ENCODE data around the gene TESPA1.

Gene TESPA1

GRCh38 chr12:54977155-54977554 lies 7.4 kb downstream of the TESPA1 start:
- in situ Hi-C loops (cut with HindIII; ENCODE audit: low pct_unique_long_range_greater_than_20kb, low sequenced_read_pairs): no loop called here
- DNase-seq (ENCODE audit: low read depth in 1 of 2, low spot score in 1 of 2): no peak

GRCh38 chr12:54975875-54976274 lies 8.7 kb downstream of the TESPA1 start:
- DNase-seq (ENCODE audit: low read depth in 1 of 2, low spot score in 1 of 2): no peak
- in situ Hi-C loops (cut with HindIII; ENCODE audit: low pct_unique_long_range_greater_than_20kb, low sequenced_read_pairs): no loop called here
- TF ChIP-seq JUND (IDR thresholded peaks at IDR 0.05; ENCODE audit: low read depth): no peak

More at GRCh38 chr12:54977155-54977554, 7.4 kb downstream of the TESPA1 start:
- TF ChIP-seq JUND (IDR thresholded peaks at IDR 0.05; ENCODE audit: low read depth): no peak

- TF ChIP-seq JUND (IDR thresholded peaks at IDR 0.05; ENCODE audit: low read depth): no peak
- no peak for DNase-seq (ENCODE audit: low read depth in 1 of 2, low spot score in 1 of 2)
- in situ Hi-C loops (cut with HindIII; ENCODE audit: low pct_unique_long_range_greater_than_20kb, low sequenced_read_pairs): no loop called here
Observed at GRCh38 chr12:54975272-54975671, 9.3 kb downstream of the TESPA1 start.

- no peak for TF ChIP-seq JUND (IDR thresholded peaks at IDR 0.05; ENCODE audit: low read depth)
- no peak for DNase-seq (ENCODE audit: low read depth in 1 of 2, low spot score in 1 of 2)
- in situ Hi-C loops (cut with HindIII; ENCODE audit: low pct_unique_long_range_greater_than_20kb, low sequenced_read_pairs): no loop called here
Observed at GRCh38 chr12:54974279-54974678, 10.3 kb downstream of the TESPA1 start.

- no peak for TF ChIP-seq JUND (IDR thresholded peaks at IDR 0.05; ENCODE audit: low read depth)
- in situ Hi-C loops (cut with HindIII; ENCODE audit: low pct_unique_long_range_greater_than_20kb, low sequenced_read_pairs): no loop called here
- no peak for DNase-seq (ENCODE audit: low read depth in 1 of 2, low spot score in 1 of 2)
Observed at GRCh38 chr12:54973556-54973955, 11.0 kb downstream of the TESPA1 start.

GRCh38 chr12:54970741-54971140 lies 13.8 kb downstream of the TESPA1 start:
- in situ Hi-C loops (cut with HindIII; ENCODE audit: low pct_unique_long_range_greater_than_20kb, low sequenced_read_pairs): no loop called here
- no peak for DNase-seq (ENCODE audit: low read depth in 1 of 2, low spot score in 1 of 2)
- TF ChIP-seq JUND (IDR thresholded peaks at IDR 0.05; ENCODE audit: low read depth): no peak

GRCh38 chr12:54968181-54968730 lies 16.3 kb downstream of the TESPA1 start:
- no peak for TF ChIP-seq JUND (IDR thresholded peaks at IDR 0.05; ENCODE audit: low read depth)
- in situ Hi-C loops (cut with HindIII; ENCODE audit: low pct_unique_long_range_greater_than_20kb, low sequenced_read_pairs): no loop called here
- DNase-seq (ENCODE audit: low read depth in 1 of 2, low spot score in 1 of 2): no peak

- DNase-seq (ENCODE audit: low read depth in 1 of 2, low spot score in 1 of 2): no peak
- in situ Hi-C loops (cut with HindIII; ENCODE audit: low pct_unique_long_range_greater_than_20kb, low sequenced_read_pairs): no loop called here
- no peak for TF ChIP-seq JUND (IDR thresholded peaks at IDR 0.05; ENCODE audit: low read depth)
Observed at GRCh38 chr12:54967461-54967860, 17.1 kb downstream of the TESPA1 start.

- in situ Hi-C loops (cut with HindIII; ENCODE audit: low pct_unique_long_range_greater_than_20kb, low sequenced_read_pairs): no loop called here
- no peak for TF ChIP-seq JUND (IDR thresholded peaks at IDR 0.05; ENCODE audit: low read depth)
- no peak for DNase-seq (ENCODE audit: low read depth in 1 of 2, low spot score in 1 of 2)
Observed at GRCh38 chr12:54961190-54961589, 23.4 kb downstream of the TESPA1 start.

GRCh38 chr12:54959291-54960018 lies 25.1 kb downstream of the TESPA1 start:
- in situ Hi-C loops (cut with HindIII; ENCODE audit: low pct_unique_long_range_greater_than_20kb, low sequenced_read_pairs): no loop called here
- TF ChIP-seq JUND (IDR thresholded peaks at IDR 0.05; ENCODE audit: low read depth): no peak
- no peak for DNase-seq (ENCODE audit: low read depth in 1 of 2, low spot score in 1 of 2)

- TF ChIP-seq JUND (IDR thresholded peaks at IDR 0.05; ENCODE audit: low read depth): no peak
- peak; percentile 51 to 86 for DNase-seq (ENCODE audit: low read depth in 1 of 2, low spot score in 1 of 2)
- in situ Hi-C loops (cut with HindIII; ENCODE audit: low pct_unique_long_range_greater_than_20kb, low sequenced_read_pairs): no loop called here
Observed at GRCh38 chr12:54958048-54958658, 26.4 kb downstream of the TESPA1 start.

- no peak for TF ChIP-seq JUND (IDR thresholded peaks at IDR 0.05; ENCODE audit: low read depth)
- in situ Hi-C loops (cut with HindIII; ENCODE audit: low pct_unique_long_range_greater_than_20kb, low sequenced_read_pairs): no loop called here
- no peak for DNase-seq (ENCODE audit: low read depth in 1 of 2, low spot score in 1 of 2)
Observed at GRCh38 chr12:54956818-54957641, 27.5 kb downstream of the TESPA1 start.

- no peak for DNase-seq (ENCODE audit: low read depth in 1 of 2, low spot score in 1 of 2)
- in situ Hi-C loops (cut with HindIII; ENCODE audit: low pct_unique_long_range_greater_than_20kb, low sequenced_read_pairs): no loop called here
Observed at GRCh38 chr12:54956322-54956721, 28.2 kb downstream of the TESPA1 start.

More at GRCh38 chr12:54956322-54956721, 28.2 kb downstream of the TESPA1 start:
- no peak for TF ChIP-seq JUND (IDR thresholded peaks at IDR 0.05; ENCODE audit: low read depth)
